Measurements from ENCODE around the gene GDPD5.

DNA sequence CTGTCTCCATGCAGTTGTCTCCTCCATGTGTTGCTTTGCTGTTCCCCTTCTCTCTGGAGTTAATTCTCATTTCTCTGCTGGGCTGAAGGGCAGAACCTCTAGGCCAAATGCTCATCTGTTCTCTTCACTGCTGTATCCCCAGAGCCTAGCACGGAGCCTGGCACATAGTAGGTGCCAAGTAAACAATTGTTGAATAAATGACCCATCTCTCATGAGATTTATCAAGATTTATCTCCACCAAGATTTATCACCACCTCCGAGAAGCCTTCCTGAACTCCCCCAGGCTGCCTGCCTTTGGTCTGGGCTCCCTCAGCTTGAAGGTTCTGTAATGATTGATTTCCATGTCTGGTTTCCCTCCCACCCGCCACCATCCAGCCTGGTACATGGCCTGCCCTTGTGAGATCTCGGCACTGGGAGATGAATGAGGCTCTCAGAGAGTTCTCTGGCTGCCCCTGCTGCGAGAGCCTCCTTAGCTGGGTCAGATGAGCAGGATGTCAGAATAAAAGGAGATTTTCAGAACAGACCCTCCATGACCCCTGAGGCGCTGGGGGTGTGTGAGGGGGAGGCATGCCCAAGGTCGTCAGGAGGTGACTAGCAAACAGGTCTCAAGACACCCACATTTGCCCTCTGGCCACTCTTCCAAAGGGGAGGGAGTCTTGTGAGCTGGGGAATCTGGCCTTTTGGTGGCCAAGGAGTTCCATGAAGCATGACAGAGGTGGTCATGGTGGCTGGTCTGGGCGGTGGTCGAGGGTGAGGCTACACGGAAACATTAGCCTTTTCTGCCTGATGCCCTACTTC is 2.4 kb upstream of the GDPD5 start:
- TF ChIP-seq POLR2A (IDR thresholded peaks at IDR 0.05) (no peak), POLR2AphosphoS5 (IDR thresholded peaks at IDR 0.05; ENCODE audit: insufficient read depth in 1 of 2, low read depth in 1 of 2) (no peak)
- TF ChIP-seq, protein P1, sequence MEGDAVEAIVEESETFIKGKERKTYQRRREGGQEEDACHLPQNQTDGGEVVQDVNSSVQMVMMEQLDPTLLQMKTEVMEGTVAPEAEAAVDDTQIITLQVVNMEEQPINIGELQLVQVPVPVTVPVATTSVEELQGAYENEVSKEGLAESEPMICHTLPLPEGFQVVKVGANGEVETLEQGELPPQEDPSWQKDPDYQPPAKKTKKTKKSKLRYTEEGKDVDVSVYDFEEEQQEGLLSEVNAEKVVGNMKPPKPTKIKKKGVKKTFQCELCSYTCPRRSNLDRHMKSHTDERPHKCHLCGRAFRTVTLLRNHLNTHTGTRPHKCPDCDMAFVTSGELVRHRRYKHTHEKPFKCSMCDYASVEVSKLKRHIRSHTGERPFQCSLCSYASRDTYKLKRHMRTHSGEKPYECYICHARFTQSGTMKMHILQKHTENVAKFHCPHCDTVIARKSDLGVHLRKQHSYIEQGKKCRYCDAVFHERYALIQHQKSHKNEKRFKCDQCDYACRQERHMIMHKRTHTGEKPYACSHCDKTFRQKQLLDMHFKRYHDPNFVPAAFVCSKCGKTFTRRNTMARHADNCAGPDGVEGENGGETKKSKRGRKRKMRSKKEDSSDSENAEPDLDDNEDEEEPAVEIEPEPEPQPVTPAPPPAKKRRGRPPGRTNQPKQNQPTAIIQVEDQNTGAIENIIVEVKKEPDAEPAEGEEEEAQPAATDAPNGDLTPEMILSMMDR (IDR thresholded peaks at IDR 0.05): no peak

All from vagina (tissue), 2 donors.